Stimulated activated CD8-positive, alpha-beta memory T cell treated with anti-CD3 and anti-CD28 coated beads, Interleukin-15, amount 100 ng/mL, for 48 hours (primary cell): ENCODE results near the gene ASGR1.

Experiments used
- DNase-seq, 2 donors: peaks; one replicate each; pipeline ENCODE4 v3.0.0-alpha.2; 2020; ENCODE audit warnings: low read depth in 2 of 2

The ASGR1 gene

GRCh38 chr17:7123844-7124243 is 55.3 kb downstream of the ASGR1 start:
- DNase-seq: no peak
